ENCODE results near the gene OTUD4.

Gene OTUD4

DNA sequence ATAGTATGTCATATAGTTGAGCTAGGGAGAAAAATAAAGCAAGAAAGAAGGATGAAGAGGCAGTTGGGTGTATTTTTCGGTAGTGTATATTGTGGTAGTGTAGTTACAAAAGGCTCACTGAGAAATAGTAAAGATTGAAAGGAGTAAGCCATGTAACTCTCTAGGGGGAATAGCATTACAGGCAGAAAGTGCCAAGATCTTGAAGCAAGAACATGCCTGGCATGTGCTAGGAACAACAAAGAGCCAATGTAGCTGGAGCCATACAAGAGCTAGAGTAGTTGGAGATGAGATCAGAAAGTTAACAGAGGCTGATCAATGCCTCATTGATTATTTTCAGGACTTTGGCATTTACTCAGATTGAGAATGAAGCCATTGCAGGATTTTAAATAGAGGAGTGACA, 79.3 kb downstream of the OTUD4 start:
- no peaks in the 10 kb centered on the region for H3K36me3 ChIP-seq (ENCODE audit: control insufficient read depth, insufficient read depth, low read length)
- no peak overlapping the region for H3K9ac ChIP-seq (ENCODE audit: low read length)
- no peaks in the 10 kb centered on the region for H3K9me3 ChIP-seq (ENCODE audit: control insufficient read depth, low read length)
- no peak overlapping the region for H3K4me3 ChIP-seq (ENCODE audit: low read length)
- no peaks in the 10 kb centered on the region for H3K27me3 ChIP-seq (ENCODE audit: control insufficient read depth, insufficient read depth, low read length)
- H3K4me1 ChIP-seq (ENCODE audit: control insufficient read depth, insufficient read depth, low read length), result no peaks in the 10 kb centered on the region

GRCh38 chr4:145099653-145100052, 80.7 kb downstream of the OTUD4 start:
- H3K9ac ChIP-seq (ENCODE audit: low read length), result peak overlapping the region; percentile 72
- no peaks in the 10 kb centered on the region for H3K9me3 ChIP-seq (ENCODE audit: control insufficient read depth, low read length)
- no peaks in the 10 kb centered on the region for H3K4me1 ChIP-seq (ENCODE audit: control insufficient read depth, insufficient read depth, low read length)
- no peaks in the 10 kb centered on the region for H3K27me3 ChIP-seq (ENCODE audit: control insufficient read depth, insufficient read depth, low read length)
- H3K36me3 ChIP-seq (ENCODE audit: control insufficient read depth, insufficient read depth, low read length), result no peaks in the 10 kb centered on the region
- H3K4me3 ChIP-seq (ENCODE audit: low read length), result no peak overlapping the region

- H3K9ac ChIP-seq (ENCODE audit: low read length), result peak overlapping the region; percentile 72
- no peaks in the 10 kb centered on the region for H3K36me3 ChIP-seq (ENCODE audit: control insufficient read depth, insufficient read depth, low read length)
- H3K4me3 ChIP-seq (ENCODE audit: low read length), result peak overlapping the region; percentile 70
- no peaks in the 10 kb centered on the region for H3K27me3 ChIP-seq (ENCODE audit: control insufficient read depth, insufficient read depth, low read length)
- H3K4me1 ChIP-seq (ENCODE audit: control insufficient read depth, insufficient read depth, low read length), result no peaks in the 10 kb centered on the region
- no peaks in the 10 kb centered on the region for H3K9me3 ChIP-seq (ENCODE audit: control insufficient read depth, low read length)
Observed at GRCh38 chr4:145098675-145099037, 81.7 kb downstream of the OTUD4 start.

- Histone ChIP-seq H3K9ac (ENCODE audit: low read length) (peak within 1 kb of the TSS; percentile 72), H3K4me3 (ENCODE audit: low read length) (peak within 1 kb of the TSS; percentile 70), H3K4me1 (ENCODE audit: control insufficient read depth, insufficient read depth, low read length) (no peaks in the 10 kb centered on the region), H3K9me3 (ENCODE audit: control insufficient read depth, low read length) (no peaks in the 10 kb centered on the region), H3K36me3 (ENCODE audit: control insufficient read depth, insufficient read depth, low read length) (no peaks in the 10 kb centered on the region), H3K27me3 (ENCODE audit: control insufficient read depth, insufficient read depth, low read length) (no peaks in the 10 kb centered on the region)
Observed at GRCh38 chr4:145097821-145098674, 82.3 kb downstream of the OTUD4 start, which contains the start of the genes ABCE1 and ANAPC10. Gene ABCE1 (plus strand): TSS chr4:145098311. CDS start chr4:145104413, 6,102 bp downstream. Gene ANAPC10 (minus strand): TSS chr4:145098196. CDS start chr4:145096099, 2,097 bp downstream.

DNA sequence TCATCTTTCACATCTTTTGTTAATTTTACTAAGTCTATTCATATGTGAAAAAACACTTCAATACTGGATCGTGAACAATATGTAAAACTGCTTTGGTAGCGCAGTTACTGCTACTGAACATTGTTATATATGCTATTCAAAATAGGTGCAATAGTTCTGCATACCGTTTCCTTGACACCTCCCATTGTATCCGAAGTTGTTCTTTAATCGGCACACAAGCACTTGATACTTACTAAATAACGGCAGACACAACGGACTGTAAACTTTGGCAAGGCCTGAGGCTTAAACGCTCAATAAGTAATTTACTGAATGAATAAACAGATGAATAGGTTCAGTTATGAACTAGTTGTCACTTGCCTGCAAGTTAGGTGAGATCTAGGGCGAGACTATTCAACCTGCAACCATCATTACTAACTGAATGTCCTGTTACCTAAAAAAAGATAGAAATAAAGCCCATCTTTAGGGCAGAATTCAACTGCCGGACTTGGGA, 83.0 kb downstream of the OTUD4 start:
- Histone ChIP-seq H3K4me3 (ENCODE audit: low read length) (peak overlapping the region; percentile 70), H3K36me3 (ENCODE audit: control insufficient read depth, insufficient read depth, low read length) (no peaks in the 10 kb centered on the region), H3K9ac (ENCODE audit: low read length) (peak overlapping the region; percentile 72), H3K27me3 (ENCODE audit: control insufficient read depth, insufficient read depth, low read length) (no peaks in the 10 kb centered on the region), H3K4me1 (ENCODE audit: control insufficient read depth, insufficient read depth, low read length) (no peaks in the 10 kb centered on the region), H3K9me3 (ENCODE audit: control insufficient read depth, low read length) (no peaks in the 10 kb centered on the region)

DNA sequence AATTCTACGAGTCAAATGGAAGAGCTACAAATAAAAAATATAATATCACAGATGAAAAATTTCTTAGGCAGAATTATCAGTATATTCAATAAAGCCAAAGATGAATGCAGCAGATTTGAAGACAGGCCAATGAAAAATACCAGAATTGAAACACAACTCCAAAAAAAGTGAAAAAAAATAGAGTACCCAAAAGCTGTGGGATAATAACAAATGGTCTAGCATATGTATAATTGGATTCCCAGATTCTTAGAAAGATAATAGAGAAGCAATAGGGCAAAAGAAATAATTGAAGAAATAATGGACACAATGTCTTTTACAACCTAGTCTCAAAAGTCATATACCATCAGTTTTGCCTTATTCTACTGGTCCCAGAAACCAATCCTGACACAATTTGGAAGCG, 86.8 kb downstream of the OTUD4 start:
- no peaks in the 10 kb centered on the region for H3K36me3 ChIP-seq (ENCODE audit: control insufficient read depth, insufficient read depth, low read length)
- no peaks in the 10 kb centered on the region for H3K9me3 ChIP-seq (ENCODE audit: control insufficient read depth, low read length)
- H3K9ac ChIP-seq (ENCODE audit: low read length), result no peak overlapping the region
- no peak overlapping the region for H3K4me3 ChIP-seq (ENCODE audit: low read length)
- H3K4me1 ChIP-seq (ENCODE audit: control insufficient read depth, insufficient read depth, low read length), result no peaks in the 10 kb centered on the region
- H3K27me3 ChIP-seq (ENCODE audit: control insufficient read depth, insufficient read depth, low read length), result no peaks in the 10 kb centered on the region

DNA sequence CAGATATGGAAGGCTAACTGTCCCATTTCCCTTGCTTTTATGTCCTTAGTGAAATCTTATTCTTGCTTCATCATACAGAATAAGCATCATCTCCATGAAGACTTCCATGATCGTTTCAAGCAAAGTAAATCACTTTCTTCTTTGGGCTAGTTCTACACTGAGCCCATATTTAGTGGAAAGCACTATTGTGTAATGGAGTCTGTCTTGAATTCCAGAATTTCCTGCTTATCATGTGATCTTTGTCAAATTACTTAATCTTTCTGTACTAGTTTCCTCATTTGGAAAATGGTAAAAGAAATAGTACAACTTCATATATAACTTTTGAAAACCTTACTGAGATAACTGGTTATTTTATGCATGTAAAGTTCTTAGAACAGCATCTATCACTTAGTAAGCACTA, 90.0 kb downstream of the OTUD4 start:
- Histone ChIP-seq H3K4me1 (ENCODE audit: control insufficient read depth, insufficient read depth, low read length) (no peaks in the 10 kb centered on the region), H3K9me3 (ENCODE audit: control insufficient read depth, low read length) (no peaks in the 10 kb centered on the region), H3K9ac (ENCODE audit: low read length) (no peak overlapping the region), H3K36me3 (ENCODE audit: control insufficient read depth, insufficient read depth, low read length) (no peaks in the 10 kb centered on the region), H3K27me3 (ENCODE audit: control insufficient read depth, insufficient read depth, low read length) (no peaks in the 10 kb centered on the region), H3K4me3 (ENCODE audit: low read length) (no peak overlapping the region)

DNA sequence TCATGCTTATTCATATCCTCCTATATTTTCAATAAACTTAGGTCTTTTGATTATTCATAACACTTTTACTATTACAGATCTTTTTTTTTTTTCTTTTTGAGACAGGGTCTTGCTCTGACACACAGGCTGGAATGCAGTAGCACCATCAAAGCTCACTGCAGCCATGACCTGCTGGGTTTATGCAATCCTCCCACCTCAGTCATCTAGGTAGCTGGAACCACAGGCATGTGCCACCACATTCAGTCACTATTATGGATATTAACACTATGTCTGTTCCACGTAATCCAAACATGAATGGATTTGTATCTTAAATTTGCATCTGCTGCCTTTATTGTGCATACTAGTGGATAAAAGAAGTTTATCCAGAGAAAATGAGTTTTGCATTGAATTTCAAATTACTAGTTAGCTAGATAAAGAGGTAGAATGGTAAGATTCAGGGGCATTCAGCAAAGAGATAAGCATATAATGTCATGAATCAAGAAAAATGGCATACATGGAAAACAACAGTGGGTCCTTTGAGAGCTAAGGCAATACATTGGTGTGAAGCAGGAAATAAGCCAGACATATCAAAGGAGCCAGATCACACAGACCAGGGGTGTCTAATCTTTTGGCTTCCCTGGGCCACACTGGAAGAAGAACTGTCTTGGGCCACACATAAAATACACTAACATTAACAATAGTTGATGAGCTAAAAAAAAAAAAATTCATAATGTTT, 96.3 kb downstream of the OTUD4 start:
- Histone ChIP-seq H3K27me3 (ENCODE audit: control insufficient read depth, insufficient read depth, low read length) (no peaks in the 10 kb centered on the region), H3K4me1 (ENCODE audit: control insufficient read depth, insufficient read depth, low read length) (no peaks in the 10 kb centered on the region), H3K9ac (ENCODE audit: low read length) (no peak overlapping the region), H3K9me3 (ENCODE audit: control insufficient read depth, low read length) (no peaks in the 10 kb centered on the region), H3K36me3 (ENCODE audit: control insufficient read depth, insufficient read depth, low read length) (no peaks in the 10 kb centered on the region), H3K4me3 (ENCODE audit: low read length) (no peak overlapping the region)

Data from mucosa of stomach (tissue), 1 donor.